ENCODE measurements around the gene NCKAP5L.

DNA sequence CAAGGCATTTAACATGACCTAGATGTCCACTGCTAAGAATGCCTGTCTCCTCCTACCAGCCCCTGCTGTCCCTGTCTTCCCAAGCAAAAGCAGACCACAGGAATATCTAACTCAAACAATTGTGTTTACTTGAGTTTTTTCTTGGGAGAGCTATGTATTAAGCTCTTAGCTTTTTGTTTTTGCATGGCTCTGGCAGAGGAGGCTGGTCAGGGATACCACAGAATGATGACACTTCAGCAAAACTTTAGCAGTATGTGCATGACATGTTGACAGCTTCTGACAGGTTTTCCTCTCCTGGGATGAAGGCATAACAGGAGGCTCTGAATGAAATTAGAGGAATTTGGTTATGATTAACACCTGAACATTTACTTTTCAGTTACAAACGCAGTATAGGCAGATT is 79.9 kb downstream of the NCKAP5L start:
- no peak; the same call in 1 of the 2 replicates for TF ChIP-seq POLR2AphosphoS5 (IDR thresholded peaks at IDR 0.05; ENCODE audit: low read depth, low read length)
- TF ChIP-seq TAF1 (IDR thresholded peaks at IDR 0.05; ENCODE audit: borderline replicate concordance, low read depth, low read length): no peak
